Cortex of kidney (tissue), 1 donor: ENCODE results near the gene CRTAC1.

ENCODE experiments used
- DNase-seq: peaks from one replicate; lab custom pipeline; 2025; lab: John Stamatoyannopoulos, UW

Gene CRTAC1, protein sequence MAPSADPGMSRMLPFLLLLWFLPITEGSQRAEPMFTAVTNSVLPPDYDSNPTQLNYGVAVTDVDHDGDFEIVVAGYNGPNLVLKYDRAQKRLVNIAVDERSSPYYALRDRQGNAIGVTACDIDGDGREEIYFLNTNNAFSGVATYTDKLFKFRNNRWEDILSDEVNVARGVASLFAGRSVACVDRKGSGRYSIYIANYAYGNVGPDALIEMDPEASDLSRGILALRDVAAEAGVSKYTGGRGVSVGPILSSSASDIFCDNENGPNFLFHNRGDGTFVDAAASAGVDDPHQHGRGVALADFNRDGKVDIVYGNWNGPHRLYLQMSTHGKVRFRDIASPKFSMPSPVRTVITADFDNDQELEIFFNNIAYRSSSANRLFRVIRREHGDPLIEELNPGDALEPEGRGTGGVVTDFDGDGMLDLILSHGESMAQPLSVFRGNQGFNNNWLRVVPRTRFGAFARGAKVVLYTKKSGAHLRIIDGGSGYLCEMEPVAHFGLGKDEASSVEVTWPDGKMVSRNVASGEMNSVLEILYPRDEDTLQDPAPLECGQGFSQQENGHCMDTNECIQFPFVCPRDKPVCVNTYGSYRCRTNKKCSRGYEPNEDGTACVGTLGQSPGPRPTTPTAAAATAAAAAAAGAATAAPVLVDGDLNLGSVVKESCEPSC

DNA sequence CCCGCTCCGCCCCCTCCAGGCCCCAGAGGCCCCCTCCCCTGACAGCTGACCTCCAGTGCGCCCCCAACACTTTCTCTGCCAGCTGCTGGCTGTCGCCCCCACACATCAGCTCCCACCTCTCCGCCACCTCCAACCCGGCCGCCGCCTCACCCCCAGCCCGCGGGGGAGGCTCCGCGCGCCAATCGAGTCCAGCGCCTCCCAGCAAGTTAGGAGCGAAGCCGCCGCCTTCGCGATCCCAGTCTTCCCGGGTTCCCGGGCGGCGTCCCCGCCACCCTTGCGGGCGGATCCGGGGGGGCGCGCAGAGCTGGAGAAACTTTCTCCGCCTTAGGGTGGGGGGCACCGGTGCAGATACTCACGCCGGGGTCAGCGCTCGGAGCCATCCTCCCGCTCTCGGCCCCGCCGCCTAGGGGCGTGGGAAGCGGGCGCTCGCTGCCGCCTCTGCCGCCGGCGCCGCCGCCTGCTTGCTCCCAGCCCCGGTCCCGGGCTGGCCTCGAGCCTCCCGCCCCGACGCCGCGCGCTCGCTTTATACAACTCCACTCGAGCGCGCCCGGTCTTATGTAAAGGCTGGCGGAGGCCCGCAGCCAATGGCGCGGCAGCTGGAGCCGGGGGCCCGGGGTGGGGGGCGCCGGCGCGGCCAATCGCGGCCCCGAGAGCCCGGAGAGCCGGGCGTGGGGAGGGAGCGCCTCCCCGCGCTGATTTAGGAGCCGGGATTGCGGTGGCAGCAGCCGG is at the start of gene CRTAC1:
TSS of gene CRTAC1 (minus strand) at position 529 of the 729 bp plus-strand sequence. CDS start at position 380, 149 bp downstream.
- DNase-seq: no peak

DNA sequence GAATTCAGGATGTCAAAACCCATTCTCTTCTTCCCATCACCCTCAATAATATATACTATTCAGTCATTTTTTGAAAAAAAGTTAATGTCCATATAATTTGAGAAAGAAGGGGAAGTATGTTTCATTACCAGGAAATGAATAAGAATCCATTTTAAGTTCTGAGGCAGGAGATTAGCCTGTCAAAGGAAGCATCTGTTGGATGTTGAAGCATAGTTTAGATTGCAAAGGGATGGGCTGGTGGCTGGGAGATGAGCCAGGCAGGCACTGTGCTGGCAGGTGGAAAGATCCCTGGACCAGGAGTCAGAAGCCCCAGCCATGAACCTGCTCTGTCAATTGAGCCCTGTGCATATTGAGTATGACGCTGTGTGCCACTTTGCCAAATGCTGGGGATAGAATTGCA is 48.4 kb upstream of the CRTAC1 start:
- no peak for DNase-seq

DNA sequence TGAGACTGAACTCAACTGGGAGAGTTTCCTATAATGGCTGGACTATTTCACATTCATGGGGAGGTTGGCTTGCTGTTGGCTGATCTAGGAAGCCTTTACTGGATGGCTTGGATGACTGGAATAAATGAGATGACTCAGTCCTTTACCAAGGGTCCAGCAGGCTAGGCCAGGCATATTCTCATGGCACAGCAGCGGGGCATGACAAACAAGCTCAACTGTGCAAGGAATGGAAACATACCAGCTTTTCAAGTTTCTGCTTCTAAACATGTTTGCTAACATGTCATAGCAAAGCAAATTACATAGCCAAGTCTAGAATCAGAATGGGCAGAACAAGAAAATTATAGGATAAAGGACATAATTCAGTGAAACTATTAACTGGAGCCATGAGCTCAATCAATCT is 46.8 kb upstream of the CRTAC1 start:
- DNase-seq: no peak

DNA sequence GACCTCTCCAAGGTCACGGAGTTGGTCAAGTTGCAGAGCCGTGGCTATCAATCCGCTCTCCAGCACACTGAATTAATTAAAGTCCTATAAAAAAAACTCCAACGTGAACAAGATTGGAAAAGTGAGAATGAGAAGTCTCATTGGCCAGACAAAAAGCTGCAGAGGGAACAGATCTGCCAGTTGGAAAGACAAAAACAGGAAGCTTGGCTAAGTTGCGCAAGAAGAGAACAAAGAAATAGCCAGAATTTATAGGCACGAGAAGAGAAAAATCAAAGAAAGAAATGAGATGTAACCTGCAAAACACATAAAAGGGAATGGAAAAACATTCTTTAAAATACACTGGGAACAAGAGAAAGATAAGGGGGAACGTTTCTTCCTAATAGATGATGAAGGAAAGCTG is 45.7 kb upstream of the CRTAC1 start:
- DNase-seq: no peak

DNA sequence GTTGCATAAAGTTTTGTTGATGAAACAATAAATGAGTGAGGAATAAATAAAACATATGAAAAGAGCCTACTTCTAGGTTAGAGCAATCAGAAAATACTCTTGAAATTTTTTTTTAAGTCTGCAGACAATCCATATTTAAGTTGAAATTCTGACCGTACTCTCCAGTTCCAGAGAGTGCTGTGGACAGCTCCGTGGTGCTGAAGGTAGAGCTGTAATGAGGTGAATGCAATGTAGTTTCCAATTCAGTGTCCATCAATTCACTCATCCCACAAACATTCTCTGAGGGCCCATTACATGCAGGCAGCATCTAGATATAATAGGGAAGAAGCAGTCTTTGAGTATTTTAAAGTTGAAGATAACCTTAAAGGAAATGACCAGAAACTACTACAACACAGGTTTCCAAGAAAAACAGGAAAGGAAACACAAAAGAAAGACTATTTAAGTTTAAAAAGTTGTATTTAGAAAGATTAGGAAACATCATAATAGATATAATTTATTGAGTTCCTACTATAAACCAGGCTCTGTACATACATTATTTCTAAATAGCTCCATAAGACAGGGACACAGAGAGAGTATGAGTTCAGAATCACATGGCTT is 44.0 kb upstream of the CRTAC1 start:
- DNase-seq: no peak

DNA sequence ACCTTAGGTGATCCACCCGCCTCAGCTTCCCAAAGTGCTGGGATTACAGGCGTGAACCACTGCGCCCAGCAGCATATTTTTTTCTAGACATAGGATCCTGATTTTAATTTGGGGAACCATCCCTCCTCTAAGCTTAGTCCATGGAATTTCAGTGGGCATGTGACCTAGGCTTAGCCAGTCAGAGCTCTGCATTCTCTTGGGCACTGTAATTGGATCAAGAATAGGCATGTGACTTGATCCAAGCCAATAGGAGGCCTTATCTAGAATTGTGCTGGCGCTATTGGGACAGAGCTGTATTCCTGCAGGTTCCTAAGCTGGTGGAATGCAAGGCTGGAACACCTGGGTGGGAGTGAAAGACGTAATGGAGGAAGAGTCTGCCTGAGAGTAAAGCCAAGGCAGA is 36.7 kb upstream of the CRTAC1 start:
- DNase-seq: no peak

DNA sequence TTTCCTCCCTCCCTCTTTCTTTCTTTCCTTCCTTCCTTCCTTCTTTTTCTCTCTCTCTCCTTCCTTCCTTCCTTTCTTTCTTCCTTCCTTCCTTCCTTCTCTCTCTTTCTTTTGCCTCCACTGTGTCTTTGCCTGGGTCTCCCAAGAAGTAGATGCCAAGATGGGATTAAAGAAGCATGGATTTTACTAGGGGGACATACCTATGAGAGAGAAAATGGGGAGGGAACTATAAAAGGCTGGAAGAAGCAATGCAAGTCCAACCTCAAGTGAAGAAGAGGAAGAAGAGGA is 33.3 kb upstream of the CRTAC1 start:
- no peak for DNase-seq

DNA sequence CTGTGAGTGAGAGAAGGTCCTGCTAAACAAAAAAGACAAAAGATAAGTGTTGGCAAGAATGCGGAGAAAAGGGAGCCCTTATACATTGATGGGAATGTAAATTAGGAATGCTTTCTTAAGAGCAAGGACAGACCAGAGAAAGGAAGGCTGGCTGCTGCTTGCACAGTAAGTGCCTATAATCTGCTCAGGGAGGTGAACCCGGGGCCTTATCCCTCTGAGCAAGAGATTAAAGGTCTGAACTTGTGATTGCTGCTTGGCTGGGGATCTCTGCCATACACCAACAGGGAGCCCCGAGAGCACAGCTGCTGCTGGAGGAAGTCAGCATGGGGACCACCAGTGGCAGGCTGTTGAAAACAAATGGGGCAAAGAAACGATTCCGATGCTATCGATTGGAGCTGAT is 32.0 kb upstream of the CRTAC1 start:
- no peak for DNase-seq

DNA sequence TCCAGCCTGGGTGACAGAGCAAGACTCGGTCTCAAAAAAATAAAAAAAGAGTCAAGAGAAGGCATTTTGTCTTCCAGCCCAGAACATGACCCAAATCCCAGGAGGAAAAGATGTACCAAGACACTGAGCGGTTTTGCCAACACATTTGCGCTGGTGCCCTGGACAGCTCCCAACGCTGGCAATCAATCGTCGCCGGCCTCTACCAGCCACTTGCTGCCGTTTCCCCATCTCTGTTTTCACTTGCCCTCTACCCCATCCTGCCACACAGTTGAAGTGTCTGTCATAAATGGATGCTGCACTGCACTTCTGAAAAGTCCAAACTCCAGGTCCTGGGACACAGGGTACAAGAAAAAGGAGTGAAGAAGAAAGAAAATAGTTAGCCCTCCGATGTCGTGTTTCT is 29.7 kb upstream of the CRTAC1 start:
- DNase-seq: no peak

DNA sequence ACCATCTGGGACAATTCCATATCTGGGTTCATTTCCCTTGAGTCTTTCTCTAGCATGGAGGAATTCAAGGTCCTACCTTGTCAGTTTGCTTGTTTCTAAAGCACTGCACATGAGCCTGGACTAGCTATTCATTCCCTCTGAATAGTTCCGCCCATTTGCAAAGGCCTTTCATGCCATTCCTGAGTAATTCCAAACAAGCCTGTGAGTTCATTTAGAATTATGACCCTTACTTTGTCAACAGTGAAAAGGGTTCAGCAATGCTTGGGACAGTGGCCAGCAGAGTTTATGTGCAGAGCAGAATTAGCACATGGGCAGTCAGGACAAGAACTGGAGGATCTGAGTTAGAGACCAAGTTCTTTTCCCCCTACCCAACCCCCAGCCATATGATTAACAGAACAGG is 27.9 kb upstream of the CRTAC1 start:
- no peak for DNase-seq

DNA sequence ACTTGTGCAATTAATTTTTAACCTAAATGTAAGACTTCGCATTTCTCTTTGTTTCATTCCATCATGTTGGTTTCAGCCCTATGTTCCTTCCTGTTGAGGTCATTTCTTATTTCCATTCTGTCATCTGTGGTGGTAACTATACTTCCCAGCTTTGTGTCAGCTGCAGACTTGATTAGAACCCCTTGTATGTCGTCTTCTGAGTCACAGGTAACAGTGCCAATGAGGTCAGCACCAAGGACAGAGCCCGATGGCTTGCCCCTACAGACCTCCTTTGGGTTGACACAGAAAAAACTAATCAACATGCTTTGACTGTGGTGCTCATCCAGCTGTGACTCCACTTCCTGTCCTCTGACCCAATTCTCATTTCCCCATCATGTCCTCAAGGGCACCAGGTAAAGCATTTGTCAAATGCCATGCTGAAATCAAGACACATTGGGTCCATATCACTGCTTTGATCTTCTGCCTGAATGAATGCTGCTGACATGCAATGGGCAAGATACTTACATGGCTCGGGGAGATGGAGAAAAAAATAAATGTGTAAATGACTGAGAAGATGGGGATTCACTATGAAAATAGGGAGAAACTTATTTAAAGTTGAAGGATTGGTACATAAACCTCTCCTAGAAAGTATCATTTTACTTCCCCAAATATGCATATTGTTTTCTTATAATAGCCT is 25.6 kb upstream of the CRTAC1 start:
- no peak for DNase-seq

DNA sequence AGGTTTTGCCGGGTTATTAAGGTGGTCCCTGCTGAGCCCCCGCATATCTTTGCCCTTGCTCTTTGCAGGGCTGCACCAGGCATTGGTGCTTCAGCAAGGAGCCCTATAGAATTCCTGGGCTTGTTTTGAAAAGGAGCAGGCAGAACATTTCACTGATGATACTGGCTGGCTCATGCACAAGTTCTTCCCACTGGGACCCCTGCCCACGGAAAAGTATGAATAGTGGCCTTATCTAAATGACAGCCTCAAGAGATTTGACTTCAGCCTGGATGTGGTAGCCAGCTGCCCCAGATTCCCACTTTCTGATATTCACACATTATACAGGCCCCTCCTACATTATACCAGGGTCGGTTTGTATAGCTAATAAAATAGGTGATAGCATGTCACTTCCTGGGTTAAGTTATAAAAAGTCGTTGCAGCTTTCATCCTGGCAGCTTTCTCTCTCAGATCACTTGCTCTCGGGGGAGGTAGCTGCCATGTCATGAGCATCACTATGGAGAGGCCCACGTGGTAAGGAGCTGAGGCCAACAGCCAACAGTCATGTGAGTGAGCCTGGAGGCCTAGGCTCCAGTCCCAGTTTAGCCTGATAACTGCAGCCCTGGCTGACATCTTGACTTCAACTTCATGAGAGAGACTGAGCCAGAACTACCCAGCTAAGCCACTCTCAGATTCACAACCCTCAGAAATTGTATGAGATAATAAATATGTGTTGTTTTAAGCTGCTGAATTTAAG is 16.8 kb upstream of the CRTAC1 start:
- no peak for DNase-seq

DNA sequence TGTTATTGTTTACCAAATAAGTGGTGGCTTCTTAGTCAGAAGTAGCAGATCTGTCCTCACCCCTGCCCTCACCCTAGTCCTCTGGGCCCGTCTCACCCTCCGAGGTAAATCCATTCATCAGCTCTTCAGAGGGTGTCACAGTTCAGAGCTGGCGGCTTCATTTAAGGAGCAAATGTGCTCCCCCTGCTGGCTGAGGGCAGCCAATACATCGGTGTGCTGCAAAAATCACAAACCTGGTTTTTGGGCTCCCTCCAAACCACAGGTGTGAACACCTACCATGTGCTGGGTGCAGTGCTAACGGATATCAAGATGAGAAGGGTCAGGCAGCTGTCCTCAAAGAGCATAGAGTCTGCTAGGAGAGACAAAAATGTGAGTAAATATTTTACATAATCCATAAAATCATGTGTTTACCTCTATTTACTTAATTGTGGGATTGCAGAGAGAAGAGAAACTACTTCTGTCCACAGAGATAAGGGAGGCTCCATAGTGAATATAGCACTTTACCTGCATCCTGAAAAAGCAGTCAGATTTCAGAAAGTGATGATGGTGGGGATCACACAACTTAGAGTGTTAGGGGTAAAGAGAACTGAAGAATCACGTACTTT is 15.5 kb upstream of the CRTAC1 start:
- DNase-seq: no peak

DNA sequence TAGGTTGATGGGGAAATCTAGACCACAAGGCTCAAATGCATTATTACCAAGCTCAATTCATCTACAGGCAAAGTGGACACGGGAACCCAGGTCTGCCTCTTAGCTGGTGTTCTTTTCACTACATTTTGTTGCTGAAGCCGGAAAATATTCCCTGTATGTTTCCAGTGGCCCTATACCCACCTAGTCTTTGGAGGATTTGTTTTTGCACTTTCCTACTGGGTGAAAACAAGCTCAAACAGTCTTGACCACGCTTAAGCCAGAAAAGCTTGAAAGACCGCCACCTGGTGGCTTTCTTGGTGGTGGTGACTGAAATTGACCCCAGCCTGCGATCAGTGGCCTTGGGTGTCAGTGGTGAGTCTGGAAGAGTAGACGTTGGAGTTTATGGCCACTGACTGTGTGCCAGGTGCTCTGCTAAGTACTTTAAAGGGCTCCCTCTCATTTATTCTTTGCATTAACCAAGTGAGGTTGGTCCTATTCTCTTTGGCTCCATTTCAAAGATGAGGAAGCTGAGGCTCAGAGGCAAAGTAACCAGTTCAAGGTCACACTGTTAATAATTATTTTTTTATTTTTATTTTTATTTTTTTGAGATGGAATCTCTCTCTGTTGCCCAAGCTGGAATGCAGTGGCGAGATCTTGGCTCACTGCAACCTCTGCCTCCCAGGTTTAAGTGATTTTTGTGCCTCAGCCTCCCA is 11.1 kb upstream of the CRTAC1 start:
- DNase-seq: no peak

DNA sequence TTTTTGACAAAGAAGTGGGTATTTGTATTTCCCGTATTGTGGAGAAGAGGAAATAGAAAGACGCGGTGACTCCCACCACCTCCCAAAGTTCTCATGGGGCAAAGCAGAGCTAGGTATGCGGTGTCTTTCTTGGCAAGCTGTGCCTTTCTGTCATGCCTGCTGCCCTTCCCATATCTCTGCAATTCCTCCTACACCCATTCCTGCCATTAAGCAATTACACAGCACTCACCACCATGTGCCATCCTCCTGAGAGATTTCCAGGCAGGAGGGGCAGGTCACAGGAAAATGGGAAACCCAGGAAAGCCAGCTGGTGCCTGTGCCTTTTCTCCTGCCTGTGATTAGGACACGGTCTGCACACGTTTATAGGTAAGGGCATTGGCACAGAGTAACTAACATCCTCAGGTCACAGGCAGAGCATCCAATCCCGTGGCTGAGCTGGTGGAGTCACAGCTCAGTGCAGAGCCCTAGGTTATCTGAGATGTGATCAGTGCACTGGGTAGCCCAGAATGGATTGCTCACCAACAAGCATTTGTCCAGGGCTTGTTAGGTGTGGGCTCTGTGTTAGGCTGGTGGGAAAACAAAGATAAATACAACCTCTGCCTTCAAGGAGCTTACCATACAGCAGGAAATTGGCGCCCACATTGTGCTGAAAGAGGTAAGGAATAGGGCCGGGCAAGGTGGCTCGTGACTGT is 9.4 kb upstream of the CRTAC1 start:
- no peak for DNase-seq

DNA sequence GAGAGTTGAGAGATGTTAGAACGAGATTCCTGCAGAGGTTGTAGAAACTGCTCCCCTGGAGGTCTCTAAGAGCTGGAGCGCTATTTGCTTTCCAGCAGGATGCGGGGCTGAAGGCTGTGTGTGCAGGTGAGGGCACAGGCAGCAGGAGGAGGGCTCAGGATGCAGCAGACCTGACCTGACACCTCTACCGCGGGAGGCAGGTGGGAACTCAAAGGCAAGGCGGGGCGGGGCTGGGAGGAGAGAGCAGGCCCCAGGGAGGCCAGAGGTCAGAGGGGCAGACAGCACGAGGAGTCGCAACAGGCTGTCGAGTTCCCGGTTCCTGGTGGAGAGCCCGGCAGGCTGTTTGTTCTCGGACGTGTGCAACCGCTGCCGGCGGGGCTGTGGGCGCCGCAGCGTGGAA is 7.9 kb upstream of the CRTAC1 start:
- DNase-seq: no peak

DNA sequence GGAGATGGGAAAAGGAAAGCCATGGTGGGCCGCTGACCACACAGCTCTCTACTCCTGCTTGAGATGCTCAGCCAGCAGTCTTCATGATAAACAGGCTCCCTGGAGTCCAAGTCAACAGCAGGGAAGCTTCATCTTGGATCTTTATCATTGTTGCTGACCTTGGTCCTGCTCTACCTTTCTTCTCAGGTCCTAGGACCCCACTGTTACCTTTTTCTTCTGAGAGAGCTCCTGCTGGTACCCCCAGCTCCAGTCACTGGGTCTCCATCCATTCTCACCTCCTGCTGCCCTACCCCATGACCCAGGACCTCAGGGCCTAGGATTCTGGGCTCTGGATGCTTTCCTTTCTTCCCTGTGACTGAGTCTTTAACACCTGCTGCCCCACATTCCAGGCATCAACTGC is 5.2 kb upstream of the CRTAC1 start:
- DNase-seq: no peak

DNA sequence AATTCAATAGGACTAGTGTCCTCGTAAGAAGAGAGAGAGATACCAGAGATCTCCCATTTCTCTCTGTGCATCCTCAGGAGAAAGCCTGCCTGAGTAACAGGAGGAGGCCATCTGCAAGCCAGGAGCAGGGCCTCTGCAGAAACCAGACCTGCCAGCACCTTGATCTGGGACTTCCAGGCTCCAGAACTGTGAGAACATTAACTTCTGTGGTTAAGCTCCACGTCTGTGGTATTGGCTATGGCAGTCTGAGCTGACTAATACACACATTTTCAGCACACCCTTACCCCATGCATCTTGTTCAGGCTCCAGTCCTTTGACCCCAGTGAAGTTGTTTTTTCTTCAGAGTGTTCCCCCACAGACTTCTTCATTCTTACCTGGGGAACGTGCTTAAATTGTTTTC is 3.1 kb upstream of the CRTAC1 start:
- DNase-seq: no peak

DNA sequence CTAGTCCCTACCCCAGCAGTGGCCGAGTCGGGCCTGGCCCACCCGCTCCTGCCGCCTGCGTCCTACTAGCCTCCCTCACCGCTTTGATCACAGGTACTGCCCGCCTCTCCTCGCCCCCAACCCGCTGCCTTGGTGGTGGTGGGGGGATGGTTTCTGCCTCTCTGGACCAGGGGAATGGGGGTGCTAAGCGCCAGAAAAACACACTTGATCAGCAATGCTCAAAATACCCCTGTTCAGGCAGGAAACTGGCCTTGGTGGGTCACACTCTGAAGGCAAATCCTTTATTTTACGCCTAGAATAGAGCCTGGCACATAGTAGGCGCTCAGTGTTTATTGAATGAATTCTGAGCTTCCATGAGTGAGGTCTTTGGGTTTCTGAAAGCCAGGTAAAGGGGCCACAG is 1.0 kb upstream of the CRTAC1 start:
- no peak for DNase-seq

DNA sequence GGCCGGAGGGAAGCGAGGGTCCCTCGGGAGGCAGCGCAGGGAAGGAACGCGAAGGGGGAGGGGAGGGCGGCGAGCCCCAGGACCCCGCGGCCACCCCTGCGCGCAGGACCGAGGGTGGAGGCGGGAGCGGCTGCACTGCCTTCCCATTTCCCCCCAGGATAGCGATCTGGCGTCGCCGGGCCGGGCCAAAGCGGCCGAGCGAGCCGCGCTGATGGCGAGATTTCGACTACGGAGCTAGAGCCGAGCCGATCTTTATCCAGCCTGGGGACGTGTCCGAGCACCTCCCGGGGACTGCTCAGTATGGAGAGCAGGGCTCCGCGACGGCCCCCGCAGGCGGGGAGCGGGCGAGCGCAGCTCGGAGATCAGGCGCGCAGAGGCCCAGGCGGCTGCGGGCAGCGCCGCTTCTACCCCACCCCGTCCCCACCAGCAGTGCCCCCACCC is 590 bp upstream of the CRTAC1 start:
- DNase-seq: no peak
